Mucosa of descending colon (tissue), 3 donors: ENCODE results near the gene CSNK1A1L. TPM values are rescaled to one million over a fixed set of nuclear protein-coding genes. Genes with fewer than 3 reads are reported as not detected.

ENCODE experiments used
- ATAC-seq: fragments of 200-7000 bp; cut with Tn5 transposase; one replicate; pipeline ENCODE4 v1.9.1; 2020; ENCODE audit warnings: mild to moderate bottlenecking, moderate library complexity
- DNase-seq, 3 donors: peaks; one replicate each; pipeline ENCODE4 v3.0.0-alpha.2; 2020
- H3K36me3 ChIP-seq: fragments of 200-600 bp; one replicate; pipeline ENCODE4 v1.8.0; 2021; ENCODE audit warnings: low read depth, mild to moderate bottlenecking
- H3K4me1 ChIP-seq: fragments of 200-600 bp; one replicate; pipeline ENCODE4 v1.8.0; 2021; ENCODE audit warnings: low read depth, mild to moderate bottlenecking
- H3K4me3 ChIP-seq: fragments of 200-600 bp; one replicate; pipeline ENCODE4 v1.8.0; 2021; ENCODE audit warnings: mild to moderate bottlenecking
- H3K9me3 ChIP-seq: fragments of 200-600 bp; one replicate; pipeline ENCODE4 v1.8.0; 2021; ENCODE audit warnings: mild to moderate bottlenecking
- intact Hi-C, 2 donors: fragments of 100-400 bp; cut with DNase I in 1 of 2; cut with micrococcal nuclease in 1 of 2; formaldehyde crosslinking; loops; one replicate each; pipeline versions ENCODE4 v1.11.0 to v1.11.1; 2022; cut with DNase I, micrococcal nuclease
- total RNA-seq, 3 donors: library from RNA; stranded (reverse); fragmentation: NEBNext Ultra II Directional in 2 of 3; extraction: Animal tissue kit (Norgen Biotek cat#: 25700) in 2 of 3; gene quantifications; one replicate each; pipeline versions ENCODE4 v1.2.1 to v1.2.4, GENCODE V29; 2021 to 2023
- TF ChIP-seq, protein P1 (sequence below): fragments of 200-600 bp; IDR thresholded peaks from one replicate; pipeline ENCODE4 v1.8.0; 2022; ENCODE audit warnings: antibody characterized with exemption, mild to moderate bottlenecking
- donor health status: DM: no; HTN: no; CAD: no; lungs with moderate emphysema.
- donor health status: DM: no; HTN: no; CAD: no.
- donor health status: DM: no; HTN: yes; CAD: no.

Gene CSNK1A1L
- total RNA-seq, 3 donors from 2014 or later = not detected

DNA sequence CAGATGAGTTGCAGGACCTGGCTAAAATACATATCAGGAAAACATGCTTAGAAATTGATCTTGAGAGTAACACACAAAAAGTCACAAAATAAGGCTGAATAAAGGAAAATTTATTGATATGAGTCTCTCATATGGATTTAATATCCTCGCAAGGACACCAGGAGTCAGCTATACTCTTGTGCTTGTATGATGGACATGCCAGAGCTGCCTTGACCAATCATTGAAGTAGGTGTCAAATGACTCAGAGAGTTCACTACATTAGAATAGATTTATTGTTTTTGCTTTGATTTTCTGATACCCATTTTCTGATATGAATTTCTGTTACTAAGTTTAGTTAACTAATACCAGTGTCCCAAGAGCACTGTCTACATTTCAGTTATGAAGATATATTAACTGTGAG, 37.4 kb upstream of the CSNK1A1L start:
- Histone ChIP-seq H3K36me3 (no peaks in the 10 kb centered on the region), H3K9me3 (no peaks in the 10 kb centered on the region), H3K4me3 (no peak overlapping the region), H3K4me1 (no peaks in the 10 kb centered on the region)
- intact Hi-C loops = no loop called here
- ATAC-seq = no peak
- TF ChIP-seq, protein P1, sequence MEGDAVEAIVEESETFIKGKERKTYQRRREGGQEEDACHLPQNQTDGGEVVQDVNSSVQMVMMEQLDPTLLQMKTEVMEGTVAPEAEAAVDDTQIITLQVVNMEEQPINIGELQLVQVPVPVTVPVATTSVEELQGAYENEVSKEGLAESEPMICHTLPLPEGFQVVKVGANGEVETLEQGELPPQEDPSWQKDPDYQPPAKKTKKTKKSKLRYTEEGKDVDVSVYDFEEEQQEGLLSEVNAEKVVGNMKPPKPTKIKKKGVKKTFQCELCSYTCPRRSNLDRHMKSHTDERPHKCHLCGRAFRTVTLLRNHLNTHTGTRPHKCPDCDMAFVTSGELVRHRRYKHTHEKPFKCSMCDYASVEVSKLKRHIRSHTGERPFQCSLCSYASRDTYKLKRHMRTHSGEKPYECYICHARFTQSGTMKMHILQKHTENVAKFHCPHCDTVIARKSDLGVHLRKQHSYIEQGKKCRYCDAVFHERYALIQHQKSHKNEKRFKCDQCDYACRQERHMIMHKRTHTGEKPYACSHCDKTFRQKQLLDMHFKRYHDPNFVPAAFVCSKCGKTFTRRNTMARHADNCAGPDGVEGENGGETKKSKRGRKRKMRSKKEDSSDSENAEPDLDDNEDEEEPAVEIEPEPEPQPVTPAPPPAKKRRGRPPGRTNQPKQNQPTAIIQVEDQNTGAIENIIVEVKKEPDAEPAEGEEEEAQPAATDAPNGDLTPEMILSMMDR = no peak
- DNase-seq = no peak

DNA sequence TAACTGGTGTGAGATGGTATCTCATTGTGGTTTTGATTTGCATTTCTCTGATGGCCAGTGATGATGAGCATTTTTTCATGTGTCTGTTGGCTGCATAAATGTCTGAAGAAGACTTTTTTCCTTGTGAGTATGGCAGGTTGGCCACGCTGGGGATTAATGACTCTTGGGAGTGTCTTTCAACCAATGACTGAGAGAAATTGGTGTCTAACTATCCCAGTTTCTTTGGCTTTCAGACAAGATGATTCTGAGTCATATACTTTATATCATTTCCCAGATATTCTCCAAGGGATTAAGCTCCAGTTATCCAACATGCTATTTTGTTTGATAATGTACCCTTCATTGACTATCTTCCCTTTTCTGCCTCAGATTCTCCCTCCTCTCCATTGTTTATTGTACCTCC, 35.5 kb upstream of the CSNK1A1L start:
- H3K4me3 ChIP-seq = no peak overlapping the region
- intact Hi-C loops = no loop called here
- no peaks in the 10 kb centered on the region for H3K36me3 ChIP-seq
- no peaks in the 10 kb centered on the region for H3K9me3 ChIP-seq
- TF ChIP-seq, protein P1 = no peak
- no peaks in the 10 kb centered on the region for H3K4me1 ChIP-seq
- DNase-seq (no peak), ATAC-seq (no peak)

DNA sequence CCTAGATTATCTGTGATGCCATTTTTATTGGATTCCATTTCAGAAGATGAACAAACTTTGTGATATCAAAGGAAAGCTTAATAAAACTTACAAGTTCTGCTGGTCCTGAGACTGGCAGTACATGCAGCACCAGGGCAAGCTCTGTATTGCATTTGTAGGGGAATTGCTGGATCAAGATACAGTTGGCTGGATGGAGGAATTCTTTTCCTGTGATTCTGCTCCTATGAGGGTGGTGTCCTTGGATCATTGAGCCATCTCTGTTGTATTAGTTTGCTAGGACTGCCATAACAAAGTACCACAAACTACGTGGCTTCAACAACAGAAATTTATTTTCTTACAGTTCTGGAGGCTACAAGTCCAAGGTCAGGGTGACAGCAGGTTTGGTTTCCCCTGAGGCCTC, 33.9 kb upstream of the CSNK1A1L start:
- TF ChIP-seq, protein P1 = no peak
- Histone ChIP-seq H3K4me1 (no peaks in the 10 kb centered on the region), H3K36me3 (no peaks in the 10 kb centered on the region), H3K4me3 (no peak overlapping the region), H3K9me3 (no peaks in the 10 kb centered on the region)
- DNase-seq (no peak), ATAC-seq (no peak)
- intact Hi-C loops = no loop called here

DNA sequence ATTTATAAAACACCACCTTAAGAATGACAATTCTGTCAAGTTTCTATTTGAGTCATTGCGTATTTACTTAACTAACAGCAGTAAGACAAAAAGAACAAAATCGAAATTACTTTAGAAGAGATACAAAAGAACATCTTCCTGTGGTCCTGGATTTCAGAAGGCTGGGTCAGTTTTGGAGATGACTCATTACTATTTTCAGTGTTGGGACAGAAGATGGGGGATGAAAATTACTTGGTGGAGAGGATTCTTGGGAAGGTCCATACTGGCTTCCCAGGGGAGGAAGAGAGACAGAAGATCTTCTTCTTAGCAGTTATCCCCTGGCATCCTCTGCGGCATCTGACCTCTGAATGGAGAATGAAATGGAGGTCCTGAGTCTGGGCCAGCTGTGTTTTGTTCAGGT, 33.5 kb upstream of the CSNK1A1L start:
- ATAC-seq = no peak
- no peak overlapping the region for H3K4me3 ChIP-seq
- TF ChIP-seq, protein P1 = no peak
- no peaks in the 10 kb centered on the region for H3K4me1 ChIP-seq
- H3K9me3 ChIP-seq = no peaks in the 10 kb centered on the region
- no peak for DNase-seq
- intact Hi-C loops = no loop called here
- no peaks in the 10 kb centered on the region for H3K36me3 ChIP-seq

DNA sequence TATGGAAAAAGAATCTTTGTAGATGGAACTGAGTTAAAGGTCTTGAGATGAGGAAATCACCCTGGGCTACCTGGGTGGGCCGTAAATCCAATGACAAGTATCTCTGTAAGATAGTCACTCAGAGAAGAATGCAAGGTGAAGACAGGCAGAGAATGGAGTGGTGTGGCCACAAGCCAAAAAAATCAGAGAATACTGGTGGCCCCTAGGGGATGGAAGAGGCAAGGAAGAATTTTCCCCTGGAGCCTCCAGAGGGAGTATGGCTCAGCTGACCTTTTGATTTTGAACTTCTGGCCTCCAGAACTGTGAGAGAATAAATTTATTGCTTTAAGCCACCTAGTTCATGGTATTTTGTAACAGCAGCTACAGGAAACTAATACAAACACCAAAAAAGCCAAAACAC, 32.7 kb upstream of the CSNK1A1L start:
- no peak for ATAC-seq
- TF ChIP-seq, protein P1 = no peak

DNA sequence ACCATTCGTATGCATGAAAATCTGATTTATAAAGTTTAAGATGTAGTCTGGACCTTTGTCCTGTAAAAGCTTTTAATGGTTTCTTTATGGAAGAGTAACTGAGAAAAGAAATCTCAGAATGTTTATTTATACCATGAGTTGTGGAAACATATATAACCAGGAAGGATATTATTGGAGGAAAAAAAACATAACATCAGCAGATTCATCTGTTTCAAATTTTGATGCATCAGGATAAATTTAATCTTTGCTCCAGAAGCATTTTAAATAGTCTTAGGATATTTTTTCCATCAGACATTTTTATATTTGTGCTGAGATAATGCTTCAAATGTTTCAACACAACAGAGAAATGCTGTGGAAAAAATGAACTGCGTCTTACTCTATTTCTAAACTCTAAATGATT, 31.2 kb upstream of the CSNK1A1L start:
- intact Hi-C loops = no loop called here
- TF ChIP-seq, protein P1 = no peak
- no peak for DNase-seq
- H3K4me1 ChIP-seq = no peaks in the 10 kb centered on the region
- H3K4me3 ChIP-seq = no peak overlapping the region
- no peak for ATAC-seq
- H3K36me3 ChIP-seq = no peaks in the 10 kb centered on the region
- no peaks in the 10 kb centered on the region for H3K9me3 ChIP-seq

More for the DNA sequence above, 32.7 kb upstream of the CSNK1A1L start:
- no peaks in the 10 kb centered on the region for H3K36me3 ChIP-seq
- no peak overlapping the region for H3K4me3 ChIP-seq
- H3K9me3 ChIP-seq = no peaks in the 10 kb centered on the region
- H3K4me1 ChIP-seq = no peaks in the 10 kb centered on the region
- DNase-seq = no peak
- intact Hi-C loops = no loop called here
